IMR-90 (cell line): ENCODE measurements around the gene COL13A1. TPM values are rescaled to one million over a fixed set of nuclear protein-coding genes. Genes with fewer than 3 reads are reported as not detected.

Source experiments
- ATAC-seq: fragments of 200-7000 bp; cut with Tn5 transposase; 2 replicates; pipeline ENCODE4 v1.9.1; 2020; ENCODE audit warnings: low read depth, mild to moderate bottlenecking, moderate library complexity
- BruUV-seq: library from RNA; stranded (reverse); fragments of 400-500 nt; replicated peaks from 2 replicates; lab custom pipeline; 2021; lab: Mats Ljungman, UMichigan
- CTCF ChIA-PET: fragments of 300-600 bp; formaldehyde crosslinking; extraction: SDS; loops from one replicate; lab custom pipeline; 2021; ENCODE audit warnings: antibody characterized with exemption; lab: Yijun Ruan, JAX
- POLR2A ChIA-PET: fragments of 300-600 bp; sonication (Branson Sonifier 250); formaldehyde crosslinking; loops from one replicate; lab custom pipeline; 2022; ENCODE audit warnings: antibody characterized with exemption; ENCODE audit not compliant: unreplicated experiment; lab: Charles Lee
- DNase-seq: peaks from one replicate; pipeline ENCODE4 v3.0.0; 2013
- H2AFZ ChIP-seq: replicated peaks from 2 replicates; pipeline ENCODE3; 2013; ENCODE audit warnings: low read length, mild to moderate bottlenecking; ENCODE audit not compliant: poor library complexity
- H2AK5ac ChIP-seq: 2 replicates; pipeline ENCODE4 v1.6.1; 2013; ENCODE audit warnings: low read depth, low read length, inconsistent platforms
- H2AK9ac ChIP-seq: replicated peaks from 2 replicates; pipeline ENCODE3; 2013; ENCODE audit warnings: mild to moderate bottlenecking, low read depth, low read length, moderate library complexity; ENCODE audit not compliant: poor library complexity
- H2BK120ac ChIP-seq: 2 replicates; pipeline ENCODE4 v1.6.1; 2013; ENCODE audit warnings: low read depth, low read length, inconsistent platforms
- H2BK15ac ChIP-seq: 3 replicates; pipeline ENCODE4 v1.6.1; 2013; ENCODE audit warnings: low read depth, low read length, inconsistent platforms
- H2BK20ac ChIP-seq: 2 replicates; pipeline ENCODE4 v1.6.1; 2013; ENCODE audit warnings: low read depth, mild to moderate bottlenecking, inconsistent platforms, low read length, moderate library complexity
- H2BK5ac ChIP-seq: 2 replicates; pipeline ENCODE4 v1.6.1; 2013; ENCODE audit warnings: mild to moderate bottlenecking, low read depth, low read length, inconsistent platforms; ENCODE audit not compliant: poor library complexity, severe bottlenecking
- H3K14ac ChIP-seq: replicated peaks from 2 replicates; pipeline ENCODE4 v1.6.1; 2013; ENCODE audit warnings: low read depth, low read length, inconsistent platforms
- H3K18ac ChIP-seq: 2 replicates; pipeline ENCODE4 v1.6.1; 2013; ENCODE audit warnings: low read depth, low read length, control low read depth
- H3K23ac ChIP-seq: 2 replicates; pipeline ENCODE4 v1.6.1; 2013; ENCODE audit warnings: low read depth, low read length, inconsistent platforms
- H3K27ac ChIP-seq: 2 replicates; pipeline ENCODE4 v1.5.1; 2013; ENCODE audit warnings: mild to moderate bottlenecking, control low read depth, low read length; ENCODE audit not compliant: insufficient read depth
- H3K27me3 ChIP-seq: 2 replicates; pipeline ENCODE4 v1.6.1; 2013; ENCODE audit warnings: low read length; ENCODE audit not compliant: control insufficient read depth, insufficient read depth
- H3K36me3 ChIP-seq: 2 replicates; pipeline ENCODE4 v1.6.1; 2013; ENCODE audit warnings: low read length, mixed read lengths; ENCODE audit not compliant: control insufficient read depth, insufficient read depth
- H3K4ac ChIP-seq: 2 replicates; pipeline ENCODE4 v1.6.1; 2013; ENCODE audit warnings: low read depth, low read length, inconsistent platforms
- H3K4me1 ChIP-seq: 2 replicates; pipeline ENCODE4 v1.6.1; 2013; ENCODE audit warnings: low read length, mixed read lengths; ENCODE audit not compliant: control insufficient read depth, insufficient read depth
- H3K4me2 ChIP-seq: 2 replicates; pipeline ENCODE4 v1.6.1; 2013; ENCODE audit warnings: low read depth, mild to moderate bottlenecking, control low read depth, low read length, moderate library complexity
- H3K4me3 ChIP-seq: 2 replicates; pipeline ENCODE4 v1.5.1; 2013; ENCODE audit warnings: low read depth, mild to moderate bottlenecking, control low read depth, low read length, moderate library complexity; ENCODE audit not compliant: insufficient read depth
- H3K56ac ChIP-seq: 2 replicates; pipeline ENCODE4 v1.6.1; 2013; ENCODE audit warnings: low read length, inconsistent platforms; ENCODE audit not compliant: insufficient read depth; ENCODE audit errors: extremely low read depth
- H3K79me1 ChIP-seq, 2 experiments: 2 replicates each; pipeline ENCODE4 v1.6.1; 2013; ENCODE audit warnings: low read length in 2 of 2, inconsistent platforms in 1 of 2, low read depth in 1 of 2
- H3K9ac ChIP-seq: 2 replicates; pipeline ENCODE4 v1.6.1; 2013; ENCODE audit warnings: low read depth, low read length, control low read depth
- H3K9me1 ChIP-seq: 2 replicates; pipeline ENCODE4 v1.6.1; 2013; ENCODE audit warnings: low read length, inconsistent platforms; ENCODE audit not compliant: insufficient read depth
- H3K9me3 ChIP-seq: 2 replicates; pipeline ENCODE4 v1.6.1; 2013; ENCODE audit warnings: low read length; ENCODE audit not compliant: control insufficient read depth, insufficient read depth
- H4K20me1 ChIP-seq: 2 replicates; pipeline ENCODE4 v1.6.1; 2013; ENCODE audit warnings: low read length, inconsistent platforms; ENCODE audit not compliant: insufficient read depth
- H4K5ac ChIP-seq: 2 replicates; pipeline ENCODE4 v1.6.1; 2013; ENCODE audit warnings: mild to moderate bottlenecking, low read depth, low read length, control low read depth
- H4K8ac ChIP-seq, 2 experiments: 2 replicates each; pipeline ENCODE4 v1.6.1; 2013; ENCODE audit warnings: low read depth in 2 of 2, low read length in 2 of 2, control low read depth in 1 of 2, inconsistent platforms in 1 of 2
- H4K91ac ChIP-seq: 2 replicates; pipeline ENCODE4 v1.6.1; 2013; ENCODE audit warnings: low read depth, low read length, inconsistent platforms; ENCODE audit not compliant: insufficient read depth
- BHLHE40 ChIP-seq: fragments of 150-350 bp; IDR thresholded peaks from 2 replicates; pipeline ENCODE4 v1.6.1; 2016; ENCODE audit warnings: mild to moderate bottlenecking, low read depth, low read length
- CEBPB ChIP-seq: IDR thresholded peaks from 2 replicates; pipeline ENCODE4 v1.6.1; 2012; ENCODE audit warnings: low read depth, low read length, improper control_type of control experiment
- CHD1 ChIP-seq: IDR thresholded peaks from 2 replicates; pipeline ENCODE4 v1.6.1; 2012; ENCODE audit warnings: low read depth, low read length, improper control_type of control experiment
- CTCF ChIP-seq: conservative IDR thresholded peaks from 2 replicates; pipeline ENCODE4 v1.5.1; 2012; ENCODE audit warnings: mild to moderate bottlenecking, low read depth, low read length, improper control_type of control experiment
- ELK1 ChIP-seq: fragments of 150-350 bp; IDR thresholded peaks from 2 replicates; pipeline ENCODE4 v1.6.1; 2016; ENCODE audit warnings: low read depth, mild to moderate bottlenecking, low read length, moderate library complexity, borderline replicate concordance
- FOS ChIP-seq: fragments of 150-350 bp; IDR thresholded peaks from 2 replicates; pipeline ENCODE4 v1.6.1; 2016; ENCODE audit warnings: low read depth, low read length
- MAFK ChIP-seq: IDR thresholded peaks from 2 replicates; pipeline ENCODE4 v1.6.1; 2012; ENCODE audit warnings: low read depth, low read length, improper control_type of control experiment
- MXI1 ChIP-seq: IDR thresholded peaks from 2 replicates; pipeline ENCODE4 v1.6.1; 2012; ENCODE audit warnings: low read depth, mild to moderate bottlenecking, low read length, moderate library complexity, borderline replicate concordance
- NFE2L2 ChIP-seq: fragments of 150-350 bp; IDR thresholded peaks from 2 replicates; pipeline ENCODE4 v1.6.1; 2016; ENCODE audit warnings: low read depth, mild to moderate bottlenecking, low read length
- POLR2A ChIP-seq: IDR thresholded peaks from 2 replicates; pipeline ENCODE4 v1.6.1; 2012; ENCODE audit warnings: mild to moderate bottlenecking, low read depth, low read length
- RAD21 ChIP-seq: IDR thresholded peaks from 2 replicates; pipeline ENCODE4 v1.6.1; 2012; ENCODE audit warnings: low read length, improper control_type of control experiment
- RCOR1 ChIP-seq: IDR thresholded peaks from 2 replicates; pipeline ENCODE4 v1.6.1; 2012; ENCODE audit warnings: mild to moderate bottlenecking, low read length, improper control_type of control experiment; ENCODE audit not compliant: insufficient replicate concordance
- RFX5 ChIP-seq: IDR thresholded peaks from 2 replicates; pipeline ENCODE4 v1.8.0; 2012; ENCODE audit warnings: low read depth, mild to moderate bottlenecking, low read length, moderate library complexity
- SMC3 ChIP-seq: fragments of 150-350 bp; IDR thresholded peaks from 2 replicates; pipeline ENCODE4 v1.6.1; 2016; ENCODE audit warnings: low read depth, mild to moderate bottlenecking, antibody characterized with exemption, low read length, moderate library complexity
- USF2 ChIP-seq: fragments of 150-350 bp; IDR thresholded peaks from 2 replicates; pipeline ENCODE4 v1.6.1; 2017; ENCODE audit warnings: mild to moderate bottlenecking, antibody characterized with exemption, low read length, low read depth
- WGBS, 2 experiments: methylation state at CpG; one replicate each; pipeline versions ENCODE4 v1.1.5 to v1.1.7; 2013; ENCODE audit warnings: missing lambda C conversion rate in 2 of 2; ENCODE audit not compliant: insufficient read length in 1 of 2; ENCODE audit errors: extremely low coverage in 2 of 2; 5-methylcytosine and 5-hydroxymethylcytosine counted together
- dilution Hi-C: fragments of 300-500 bp; cut with HindIII; formaldehyde crosslinking; loops from one replicate; pipeline ENCODE4 v1.14.3; 2018; ENCODE audit warnings: low sequenced_read_pairs; ENCODE audit not compliant: unreplicated experiment
- in situ Hi-C: fragments of 300-500 bp; cut with MboI; formaldehyde crosslinking; loops from 3 replicates; pipeline ENCODE4 v1.14.3; 2019; ENCODE audit warnings: low sequenced_read_pairs, inconsistent platforms, mixed read lengths
- intact Hi-C: fragments of 100-400 bp; cut with micrococcal nuclease; formaldehyde crosslinking; loops from 2 replicates; pipeline ENCODE4 v1.10.0; 2022
- polyA plus RNA-seq, 3 experiments: library from polyadenylated mRNA; depleted of rRNA; stranded (reverse); fragments of >200 nt; gene quantifications; 2 replicates each; pipeline ENCODE4 v1.2.3, GENCODE V29; 2012; ENCODE audit warnings: low replicate concordance in 1 of 3
- total RNA-seq: library from RNA; depleted of rRNA; stranded (reverse); fragments of >200 nt; gene quantifications from 2 replicates; pipeline ENCODE4 v1.2.3, GENCODE V29; 2012

Gene COL13A1
- total and polyA plus RNA-seq, 2 of the 4 experiments (the other 2 are of a cell fraction) = 12.2 to 31.3 TPM

- ChIA-PET CTCF (interaction anchor here (0.7 to 3.6 kb wide), 20 partner anchors 9 to 269 kb away, joined by 3 to 27 read pairs (median 4); no protein-coding TSS in a partner anchor), POLR2A (no interaction called here)
- Histone ChIP-seq H2AK9ac (no peak overlapping the region), H4K91ac (no peak overlapping the region), H3K56ac (no peak overlapping the region), H3K14ac (no peak overlapping the region), H3K36me3 (no peaks in the 10 kb centered on the region; the same call in 1 of the 2 replicates), H2AK5ac (no peak overlapping the region), H3K9ac (no peak overlapping the region), H3K4me1 (no peaks in the 10 kb centered on the region; the same call in 1 of the 2 replicates), H2BK5ac (no peak overlapping the region), H3K4me3 (no peak overlapping the region), H4K5ac (no peak overlapping the region), H3K27me3 (no peaks in the 10 kb centered on the region), H4K20me1 (no peaks in the 10 kb centered on the region), H3K4me2 (no peak overlapping the region), H2AFZ (no peak overlapping the region), H3K79me1 (no peaks in the 10 kb centered on the region), H3K9me3 (no peaks in the 10 kb centered on the region), H3K4ac (no peak overlapping the region), H4K8ac (no peak overlapping the region), H2BK15ac (no peak overlapping the region), H2BK20ac (no peak overlapping the region), H3K23ac (no peak overlapping the region), H2BK120ac (no peak overlapping the region), H3K18ac (no peak overlapping the region), H3K9me1 (no peaks in the 10 kb centered on the region), H3K27ac (no peak overlapping the region)
- BruUV-seq = no TSS peak
- dilution Hi-C loops = no loop called here
- intact Hi-C loops = loop anchor here (1.0 to 10.0 kb wide), 7 partner anchors 46 to 399 kb away; no protein-coding TSS in a partner anchor
- in situ Hi-C loops = loop anchor here (5.0 to 25.0 kb wide), 2 partner anchors 271 to 401 kb away; no protein-coding TSS in a partner anchor
- DNase-seq = no peak
- WGBS, 2 experiments = no CpG with 5 or more reads among the region's 13 CpGs
- no peak for ATAC-seq
- no peak for TF ChIP-seq MAFK
- no peak for TF ChIP-seq USF2
- no peak for TF ChIP-seq RFX5
- no peak for TF ChIP-seq SMC3
- no peak for TF ChIP-seq BHLHE40
- no peak for TF ChIP-seq CTCF
- no peak for TF ChIP-seq POLR2A
- TF ChIP-seq FOS = no peak
- TF ChIP-seq MXI1 = no peak
- no peak for TF ChIP-seq CEBPB
- no peak for TF ChIP-seq ELK1
- no peak for TF ChIP-seq RCOR1
- no peak for TF ChIP-seq CHD1
- no peak for TF ChIP-seq RAD21
- TF ChIP-seq NFE2L2 = no peak
Observed at GRCh38 chr10:69913606-69914382, 112.1 kb downstream of the COL13A1 start.
